GM12878 (cell line): ENCODE results near the gene PCDHB13. TPM values are rescaled to one million over a fixed set of nuclear protein-coding genes. Genes with fewer than 3 reads are reported as not detected.

Source experiments
- ATAC-seq: fragments of 200-7000 bp; cut with Tn5 transposase; 3 replicates; pipeline ENCODE4 v1.9.1; 2020; ENCODE audit warnings: mild to moderate bottlenecking, moderate library complexity
- BruUV-seq: library from RNA; stranded (reverse); fragments of 400-500 nt; replicated peaks from 2 replicates; lab custom pipeline; 2021; lab: Mats Ljungman, UMichigan
- CTCF ChIA-PET: fragments of 300-600 bp; sonication (Branson Sonifier 250); formaldehyde crosslinking; extraction: SDS; loops from one replicate; lab custom pipeline; 2021; ENCODE audit warnings: inconsistent platforms; lab: Yijun Ruan, JAX
- POLR2A ChIA-PET: fragments of 350-600 bp; formaldehyde crosslinking; extraction: SDS; loops from one replicate; lab custom pipeline; 2021; ENCODE audit warnings: inconsistent platforms; lab: Charles Lee
- RAD21 ChIA-PET: fragments of 300-600 bp; sonication (Branson Sonifier 250); formaldehyde crosslinking; loops from one replicate; lab custom pipeline; 2023; ENCODE audit warnings: antibody characterized with exemption; ENCODE audit not compliant: unreplicated experiment; lab: Charles Lee
- SMC1A ChIA-PET: fragments of 300-600 bp; sonication (Branson Sonifier 250); formaldehyde crosslinking; loops from one replicate; lab custom pipeline; 2023; ENCODE audit not compliant: unreplicated experiment, uncharacterized antibody; lab: Charles Lee
- DNase-seq: peaks from one replicate; pipeline ENCODE4 v3.0.0-alpha.2; 2011; ENCODE audit warnings: low read depth, low spot score
- FAIRE-seq: peaks from 3 replicates; lab custom pipeline; 2011; peaks lifted over from hg19 to GRCh38; lab: Jason Lieb, UNC
- H2AFZ ChIP-seq: 2 replicates; pipeline ENCODE4 v1.6.0; 2011; ENCODE audit warnings: low read depth, low read length, control low read depth; ENCODE audit not compliant: control insufficient read depth
- H3K27ac ChIP-seq: 2 replicates; pipeline ENCODE4 v1.5.1; 2011; ENCODE audit warnings: control low read depth; ENCODE audit not compliant: control insufficient read depth, insufficient read depth
- H3K27me3 ChIP-seq, 2 experiments: replicated peaks in 1 of 2; 2 replicates each; pipeline versions ENCODE4 v1.6.0 to v1.6.1; 2011; ENCODE audit warnings: low read length in 1 of 2; ENCODE audit not compliant: control insufficient read depth in 2 of 2, insufficient read depth in 2 of 2
- H3K36me3 ChIP-seq, 2 experiments: 2 replicates each; pipeline ENCODE4 v1.5.1; 2011; ENCODE audit warnings: low read length in 1 of 2; ENCODE audit not compliant: control insufficient read depth in 2 of 2, insufficient read depth in 2 of 2
- H3K4me1 ChIP-seq: 2 replicates; pipeline ENCODE4 v1.6.1; 2011; ENCODE audit warnings: mild to moderate bottlenecking, low read length, moderate library complexity, mixed read lengths; ENCODE audit not compliant: control insufficient read depth, insufficient read depth
- H3K4me2 ChIP-seq: 2 replicates; pipeline ENCODE4 v1.6.0; 2011; ENCODE audit warnings: control low read depth; ENCODE audit not compliant: control insufficient read depth, insufficient read depth
- H3K4me3 ChIP-seq: fragments of 200-600 bp; sonication (generic); 2 replicates; pipeline ENCODE4 v1.5.1; 2016
- H3K79me2 ChIP-seq: 2 replicates; pipeline ENCODE4 v1.6.0; 2011; ENCODE audit warnings: low read length; ENCODE audit not compliant: control insufficient read depth, insufficient read depth
- H3K9ac ChIP-seq: 2 replicates; pipeline ENCODE4 v1.8.0; 2011; ENCODE audit warnings: low read length, control low read depth, mixed read lengths; ENCODE audit not compliant: control insufficient read depth, insufficient read depth
- H3K9me3 ChIP-seq: replicated peaks from 3 replicates; pipeline ENCODE4 v1.5.1; 2011; ENCODE audit warnings: mild to moderate bottlenecking, low read length; ENCODE audit not compliant: control insufficient read depth, insufficient read depth
- H4K20me1 ChIP-seq: 2 replicates; pipeline ENCODE4 v1.6.0; 2011; ENCODE audit not compliant: control insufficient read depth, insufficient read depth
- CEBPB ChIP-seq, 2 experiments: fragments of 150-350 bp in 1 of 2; IDR thresholded peaks; 2 replicates each; pipeline ENCODE4 v1.6.1; 2012 to 2014; ENCODE audit warnings: low read depth in 2 of 2, low read length in 2 of 2, borderline replicate concordance in 1 of 2, inconsistent platforms in 1 of 2
- FOXM1 ChIP-seq: IDR thresholded peaks from 2 replicates; pipeline ENCODE4 v1.6.1; 2012; ENCODE audit warnings: low read depth, mild to moderate bottlenecking, inconsistent platforms, low read length, moderate library complexity
- HDGF ChIP-seq: fragments of 450-650 bp; IDR thresholded peaks from 2 replicates; pipeline ENCODE4 v1.6.1; 2016; ENCODE audit warnings: antibody characterized with exemption
- HSF1 ChIP-seq: fragments of 150-350 bp; IDR thresholded peaks from 2 replicates; pipeline ENCODE4 v1.6.1; 2014; ENCODE audit warnings: mild to moderate bottlenecking, low read depth, low read length
- IKZF1 ChIP-seq: fragments of 450-650 bp; conservative IDR thresholded peaks from 2 replicates; pipeline ENCODE4 v1.6.1; 2017; ENCODE audit warnings: antibody characterized with exemption, mild to moderate bottlenecking
- JUND ChIP-seq: IDR thresholded peaks from 2 replicates; pipeline ENCODE4 v1.6.1; 2012; ENCODE audit warnings: low read depth, mild to moderate bottlenecking, low read length, improper control_type of control experiment, moderate library complexity
- PML ChIP-seq: IDR thresholded peaks from 2 replicates; pipeline ENCODE4 v1.6.1; 2012; ENCODE audit warnings: low read length, inconsistent platforms
- RELA ChIP-seq: fragments of 450-650 bp; IDR thresholded peaks from 2 replicates; pipeline ENCODE4 v1.8.0; 2014; ENCODE audit warnings: borderline replicate concordance; ENCODE audit not compliant: partially characterized antibody
- TBL1XR1 ChIP-seq: IDR thresholded peaks from 2 replicates; pipeline ENCODE4 v1.6.1; 2012; ENCODE audit warnings: low read depth, low read length, improper control_type of control experiment
- ZBTB33 ChIP-seq: fragments of 450-650 bp; IDR thresholded peaks from 2 replicates; pipeline ENCODE4 v1.6.1; 2017; ENCODE audit warnings: mild to moderate bottlenecking
- ZNF217 ChIP-seq: fragments of 450-650 bp; IDR thresholded peaks from 2 replicates; pipeline ENCODE4 v1.6.1; 2017; ENCODE audit warnings: antibody characterized with exemption, mild to moderate bottlenecking
- WGBS: methylation state at CpG from one replicate; pipeline ENCODE4 v1.1.6; 2016; ENCODE audit warnings: low lambda C conversion rate; ENCODE audit not compliant: insufficient replicate concordance, insufficient coverage; ENCODE audit errors: missing lambda C conversion rate; 5-methylcytosine and 5-hydroxymethylcytosine counted together
- in situ Hi-C: fragments of 300-500 bp; cut with MboI; formaldehyde crosslinking; loops from 9 replicates; pipeline ENCODE4 v1.14.3; 2018; ENCODE audit warnings: mixed read lengths
- intact Hi-C: fragments of 100-400 bp; cut with micrococcal nuclease; formaldehyde crosslinking; loops from one replicate; pipeline ENCODE4 v1.14.2; 2022; ENCODE audit not compliant: unreplicated experiment
- polyA plus RNA-seq, 11 experiments: library from polyadenylated mRNA; depleted of rRNA in 4 of 11; unstranded in 6 of 11; stranded (reverse) in 5 of 11; fragments of >200 nt; fragmentation: Nextera tagmentation in 4 of 11; fragmentation: Illumina TruSeq in 1 of 11; extraction: Ambion mirVana in 4 of 11; extraction: Trizol in 1 of 11; gene quantifications; 1 replicate in 1 of 11; 2 replicates in 10 of 11; pipeline versions ENCODE4 v1.2.1 to v1.2.3, GENCODE V29; 2011 to 2016; ENCODE audit warnings: inconsistent platforms in 2 of 11, missing spikeins in 2 of 11, low read depth in 1 of 11
- total RNA-seq, 4 experiments: library from RNA; depleted of rRNA in 3 of 4; stranded (reverse); fragments of >200 nt in 3 of 4; fragmentation: Illumina TruSeq in 1 of 4; extraction: Trizol in 1 of 4; gene quantifications; 2 replicates each; pipeline versions ENCODE4 v1.2.1 to v1.2.3, GENCODE V29; 2013 to 2021
- TF ChIP-seq, protein P1 (sequence below): fragments of 450-650 bp; IDR thresholded peaks from 2 replicates; pipeline ENCODE4 v1.6.1; 2018; ENCODE audit warnings: mild to moderate bottlenecking, low read depth, moderate library complexity; ENCODE audit not compliant: partially characterized antibody

The PCDHB13 gene
- total and polyA plus RNA-seq, 10 of the 15 experiments (the other 5 are each of a cell fraction or from before 2014, with no cell fraction given): 0.01 to 0.03 TPM; not detected in 8

- intact Hi-C loops: no loop called here
- no TSS peak for BruUV-seq
- TF ChIP-seq HDGF (no peak), JUND (no peak), HSF1 (no peak), IKZF1 (no peak), TBL1XR1 (no peak), FOXM1 (no peak), CEBPB (IDR thresholded peaks at IDR 0.05; ENCODE audit: borderline replicate concordance in 1 of 2, low read depth in 2 of 2, low read length in 2 of 2) (no peak), RELA (no peak), PML (no peak), ZBTB33 (no peak), ZNF217 (no peak)
- TF ChIP-seq, protein P1, sequence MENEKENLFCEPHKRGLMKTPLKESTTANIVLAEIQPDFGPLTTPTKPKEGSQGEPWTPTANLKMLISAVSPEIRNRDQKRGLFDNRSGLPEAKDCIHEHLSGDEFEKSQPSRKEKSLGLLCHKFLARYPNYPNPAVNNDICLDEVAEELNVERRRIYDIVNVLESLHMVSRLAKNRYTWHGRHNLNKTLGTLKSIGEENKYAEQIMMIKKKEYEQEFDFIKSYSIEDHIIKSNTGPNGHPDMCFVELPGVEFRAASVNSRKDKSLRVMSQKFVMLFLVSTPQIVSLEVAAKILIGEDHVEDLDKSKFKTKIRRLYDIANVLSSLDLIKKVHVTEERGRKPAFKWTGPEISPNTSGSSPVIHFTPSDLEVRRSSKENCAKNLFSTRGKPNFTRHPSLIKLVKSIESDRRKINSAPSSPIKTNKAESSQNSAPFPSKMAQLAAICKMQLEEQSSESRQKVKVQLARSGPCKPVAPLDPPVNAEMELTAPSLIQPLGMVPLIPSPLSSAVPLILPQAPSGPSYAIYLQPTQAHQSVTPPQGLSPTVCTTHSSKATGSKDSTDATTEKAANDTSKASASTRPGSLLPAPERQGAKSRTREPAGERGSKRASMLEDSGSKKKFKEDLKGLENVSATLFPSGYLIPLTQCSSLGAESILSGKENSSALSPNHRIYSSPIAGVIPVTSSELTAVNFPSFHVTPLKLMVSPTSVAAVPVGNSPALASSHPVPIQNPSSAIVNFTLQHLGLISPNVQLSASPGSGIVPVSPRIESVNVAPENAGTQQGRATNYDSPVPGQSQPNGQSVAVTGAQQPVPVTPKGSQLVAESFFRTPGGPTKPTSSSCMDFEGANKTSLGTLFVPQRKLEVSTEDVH: no peak
- TF ChIP-seq, all 136 proteins: peak for 0
- POLR2A ChIA-PET: no interaction called here
- H3K4me3 ChIP-seq: no peak overlapping the region
- H3K4me2 ChIP-seq: no peak overlapping the region
- no peaks in the 10 kb centered on the region for H4K20me1 ChIP-seq
- WGBS: 70% methylated on average over 37 of the region's 43 CpGs
- H2AFZ ChIP-seq: no peak overlapping the region
- in situ Hi-C loops: no loop called here
- H3K27ac ChIP-seq: no peak overlapping the region
- FAIRE-seq (no peak), ATAC-seq (no peak), DNase-seq (no peak)
- H3K4me1 ChIP-seq: no peaks in the 10 kb centered on the region
- RAD21 ChIA-PET: no interaction called here
- H3K27me3 ChIP-seq: no peaks in the 10 kb centered on the region
- H3K36me3 ChIP-seq: no peaks in the 10 kb centered on the region
- H3K79me2 ChIP-seq: no peaks in the 10 kb centered on the region
- peaks cover 3% of the 10 kb centered on the region; the same call in 1 of the 3 replicates for H3K9me3 ChIP-seq
- CTCF ChIA-PET: no interaction called here
- no peak overlapping the region for H3K9ac ChIP-seq
- SMC1A ChIA-PET: no interaction called here
Observed at GRCh38 chr5:141241496-141241895, 27.8 kb downstream of the PCDHB13 start.
